22Rv1 (cell line): ENCODE data around the gene LARP4B.

Experiments
- ZFX ChIP-seq: fragments of 450-650 bp; IDR thresholded peaks from 2 replicates; pipeline ENCODE4 v1.6.1; 2017; ENCODE audit warnings: antibody characterized with exemption, borderline replicate concordance
- TF ChIP-seq, protein P1 (sequence below): fragments of 450-650 bp; IDR thresholded peaks from 2 replicates; pipeline ENCODE4 v1.5.1; 2017; ENCODE audit warnings: mild to moderate bottlenecking

DNA sequence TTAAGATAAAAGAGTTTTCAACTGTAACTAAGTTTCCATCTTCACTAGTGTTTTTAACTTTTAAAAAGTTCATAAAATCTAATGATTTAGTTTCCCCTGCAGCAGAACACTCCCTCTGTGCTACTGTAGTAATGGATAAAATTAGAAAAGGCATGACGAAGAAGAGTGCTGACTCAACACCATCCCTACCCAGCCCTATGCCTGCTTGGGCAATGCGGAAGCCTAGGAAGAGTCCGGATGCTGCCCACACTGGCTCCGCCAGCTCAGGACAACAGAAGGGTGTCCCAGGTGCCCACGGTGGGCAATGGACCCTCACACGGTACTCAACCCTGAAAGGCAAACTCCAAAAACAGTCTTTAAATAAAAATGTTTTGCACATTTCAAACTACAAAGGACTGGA lies 118.2 kb downstream of the LARP4B start:
- TF ChIP-seq, protein P1, sequence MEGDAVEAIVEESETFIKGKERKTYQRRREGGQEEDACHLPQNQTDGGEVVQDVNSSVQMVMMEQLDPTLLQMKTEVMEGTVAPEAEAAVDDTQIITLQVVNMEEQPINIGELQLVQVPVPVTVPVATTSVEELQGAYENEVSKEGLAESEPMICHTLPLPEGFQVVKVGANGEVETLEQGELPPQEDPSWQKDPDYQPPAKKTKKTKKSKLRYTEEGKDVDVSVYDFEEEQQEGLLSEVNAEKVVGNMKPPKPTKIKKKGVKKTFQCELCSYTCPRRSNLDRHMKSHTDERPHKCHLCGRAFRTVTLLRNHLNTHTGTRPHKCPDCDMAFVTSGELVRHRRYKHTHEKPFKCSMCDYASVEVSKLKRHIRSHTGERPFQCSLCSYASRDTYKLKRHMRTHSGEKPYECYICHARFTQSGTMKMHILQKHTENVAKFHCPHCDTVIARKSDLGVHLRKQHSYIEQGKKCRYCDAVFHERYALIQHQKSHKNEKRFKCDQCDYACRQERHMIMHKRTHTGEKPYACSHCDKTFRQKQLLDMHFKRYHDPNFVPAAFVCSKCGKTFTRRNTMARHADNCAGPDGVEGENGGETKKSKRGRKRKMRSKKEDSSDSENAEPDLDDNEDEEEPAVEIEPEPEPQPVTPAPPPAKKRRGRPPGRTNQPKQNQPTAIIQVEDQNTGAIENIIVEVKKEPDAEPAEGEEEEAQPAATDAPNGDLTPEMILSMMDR = no peak
- TF ChIP-seq ZFX = no peak
